ENCODE results near the gene DOK3.

- TF ChIP-seq, protein P1, sequence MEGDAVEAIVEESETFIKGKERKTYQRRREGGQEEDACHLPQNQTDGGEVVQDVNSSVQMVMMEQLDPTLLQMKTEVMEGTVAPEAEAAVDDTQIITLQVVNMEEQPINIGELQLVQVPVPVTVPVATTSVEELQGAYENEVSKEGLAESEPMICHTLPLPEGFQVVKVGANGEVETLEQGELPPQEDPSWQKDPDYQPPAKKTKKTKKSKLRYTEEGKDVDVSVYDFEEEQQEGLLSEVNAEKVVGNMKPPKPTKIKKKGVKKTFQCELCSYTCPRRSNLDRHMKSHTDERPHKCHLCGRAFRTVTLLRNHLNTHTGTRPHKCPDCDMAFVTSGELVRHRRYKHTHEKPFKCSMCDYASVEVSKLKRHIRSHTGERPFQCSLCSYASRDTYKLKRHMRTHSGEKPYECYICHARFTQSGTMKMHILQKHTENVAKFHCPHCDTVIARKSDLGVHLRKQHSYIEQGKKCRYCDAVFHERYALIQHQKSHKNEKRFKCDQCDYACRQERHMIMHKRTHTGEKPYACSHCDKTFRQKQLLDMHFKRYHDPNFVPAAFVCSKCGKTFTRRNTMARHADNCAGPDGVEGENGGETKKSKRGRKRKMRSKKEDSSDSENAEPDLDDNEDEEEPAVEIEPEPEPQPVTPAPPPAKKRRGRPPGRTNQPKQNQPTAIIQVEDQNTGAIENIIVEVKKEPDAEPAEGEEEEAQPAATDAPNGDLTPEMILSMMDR (IDR thresholded peaks at IDR 0.05; ENCODE audit: insufficient read depth, low read length) = no peak
- TF ChIP-seq GABPA (IDR thresholded peaks at IDR 0.05; ENCODE audit: low read depth) = no peak
- TF ChIP-seq POLR2AphosphoS5 (IDR thresholded peaks at IDR 0.05; ENCODE audit: low read depth) = no peak
- TF ChIP-seq, protein P2, sequence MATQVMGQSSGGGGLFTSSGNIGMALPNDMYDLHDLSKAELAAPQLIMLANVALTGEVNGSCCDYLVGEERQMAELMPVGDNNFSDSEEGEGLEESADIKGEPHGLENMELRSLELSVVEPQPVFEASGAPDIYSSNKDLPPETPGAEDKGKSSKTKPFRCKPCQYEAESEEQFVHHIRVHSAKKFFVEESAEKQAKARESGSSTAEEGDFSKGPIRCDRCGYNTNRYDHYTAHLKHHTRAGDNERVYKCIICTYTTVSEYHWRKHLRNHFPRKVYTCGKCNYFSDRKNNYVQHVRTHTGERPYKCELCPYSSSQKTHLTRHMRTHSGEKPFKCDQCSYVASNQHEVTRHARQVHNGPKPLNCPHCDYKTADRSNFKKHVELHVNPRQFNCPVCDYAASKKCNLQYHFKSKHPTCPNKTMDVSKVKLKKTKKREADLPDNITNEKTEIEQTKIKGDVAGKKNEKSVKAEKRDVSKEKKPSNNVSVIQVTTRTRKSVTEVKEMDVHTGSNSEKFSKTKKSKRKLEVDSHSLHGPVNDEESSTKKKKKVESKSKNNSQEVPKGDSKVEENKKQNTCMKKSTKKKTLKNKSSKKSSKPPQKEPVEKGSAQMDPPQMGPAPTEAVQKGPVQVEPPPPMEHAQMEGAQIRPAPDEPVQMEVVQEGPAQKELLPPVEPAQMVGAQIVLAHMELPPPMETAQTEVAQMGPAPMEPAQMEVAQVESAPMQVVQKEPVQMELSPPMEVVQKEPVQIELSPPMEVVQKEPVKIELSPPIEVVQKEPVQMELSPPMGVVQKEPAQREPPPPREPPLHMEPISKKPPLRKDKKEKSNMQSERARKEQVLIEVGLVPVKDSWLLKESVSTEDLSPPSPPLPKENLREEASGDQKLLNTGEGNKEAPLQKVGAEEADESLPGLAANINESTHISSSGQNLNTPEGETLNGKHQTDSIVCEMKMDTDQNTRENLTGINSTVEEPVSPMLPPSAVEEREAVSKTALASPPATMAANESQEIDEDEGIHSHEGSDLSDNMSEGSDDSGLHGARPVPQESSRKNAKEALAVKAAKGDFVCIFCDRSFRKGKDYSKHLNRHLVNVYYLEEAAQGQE (IDR thresholded peaks at IDR 0.05; ENCODE audit: insufficient replicate concordance, low read depth) = no peak
Observed at GRCh38 chr5:177548495-177548894, 38.9 kb upstream of the DOK3 start.
